Measurements from ENCODE around the gene GRIA2. TPM values are rescaled to one million over a fixed set of nuclear protein-coding genes. Genes with fewer than 3 reads are reported as not detected.

GRIA2 gene
- total RNA-seq, 2 donors from 2014 or later: 0.08 to 0.12 TPM

- DNase-seq (no peak), ATAC-seq (no peak)
- intact Hi-C loops (cut with DNase I, micrococcal nuclease): no loop called here
These were observed 99.6 kb downstream of the GRIA2 start for GRCh38 chr4:157320092-157320491.

- intact Hi-C loops (cut with DNase I, micrococcal nuclease): no loop called here
- DNase-seq (no peak), ATAC-seq (no peak)
These were observed 107.1 kb downstream of the GRIA2 start for GRCh38 chr4:157327666-157328065.

- DNase-seq: no peak
- intact Hi-C loops (cut with DNase I, micrococcal nuclease): no loop called here
- no peak for ATAC-seq
These were observed 137.4 kb downstream of the GRIA2 start for GRCh38 chr4:157357887-157358286.

- DNase-seq (no peak), ATAC-seq (no peak)
- intact Hi-C loops (cut with DNase I, micrococcal nuclease): no loop called here
These were observed 137.9 kb downstream of the GRIA2 start for GRCh38 chr4:157358439-157358838.

- intact Hi-C loops (cut with DNase I, micrococcal nuclease): no loop called here
- ATAC-seq: no peak
- no peak for DNase-seq
These were observed 138.3 kb downstream of the GRIA2 start for GRCh38 chr4:157358851-157359250.

- ATAC-seq (no peak), DNase-seq (no peak)
- intact Hi-C loops (cut with DNase I, micrococcal nuclease): no loop called here
These were observed 142.8 kb downstream of the GRIA2 start for GRCh38 chr4:157363360-157363759.

GRCh38 chr4:157372154-157372553, 151.6 kb downstream of the GRIA2 start:
- DNase-seq: no peak
- no peak for ATAC-seq
- intact Hi-C loops (cut with DNase I, micrococcal nuclease): no loop called here

- ATAC-seq (no peak), DNase-seq (no peak)
- intact Hi-C loops (cut with DNase I, micrococcal nuclease): no loop called here
These were observed 152.0 kb downstream of the GRIA2 start for GRCh38 chr4:157372567-157372966.

GRCh38 chr4:157389741-157390140, 169.2 kb downstream of the GRIA2 start:
- no peak for DNase-seq

GRCh38 chr4:157405070-157405469, 184.5 kb downstream of the GRIA2 start:
- intact Hi-C loops (cut with DNase I, micrococcal nuclease): no loop called here
- ATAC-seq (no peak), DNase-seq (no peak)

More at GRCh38 chr4:157389741-157390140, 169.2 kb downstream of the GRIA2 start:
- ATAC-seq: no peak
- intact Hi-C loops (cut with DNase I, micrococcal nuclease): no loop called here

Other genes starting within 250 kb of the GRIA2 start
- gene PDGFC, start 248.9 kb upstream of the GRIA2 start, total RNA-seq: 10 to 100 TPM in 1 of 2 donors, 1 to 10 TPM in 1; 3.8 to 14.3 TPM
- gene GLRB, start 144.6 kb upstream of the GRIA2 start, total RNA-seq: under 1 TPM; 0.64 to 0.75 TPM

All from left colon (tissue), 2 donors.